Posterior vena cava (tissue), 2 donors: ENCODE data around the gene OR1S2. TPM values are rescaled to one million over a fixed set of nuclear protein-coding genes. Genes with fewer than 3 reads are reported as not detected.

Source experiments
- total RNA-seq, 2 donors: library from RNA; stranded (reverse); fragmentation: NEBNext Ultra II Directional; extraction: Animal tissue kit (Norgen Biotek cat#: 25700); gene quantifications; one replicate each; pipeline ENCODE4 v1.2.1, GENCODE V29; 2021
- donor health status: DM: yes; HTN: yes; CAD: no.
- donor health status: DM: yes; HTN: yes; CAD: no.

Gene OR1S2
- total RNA-seq, 2 donors from 2014 or later, result not detected

Other genes with a start within 250 kb of the OR1S2 start
- not detected for gene OR9Q1, start 180.3 kb downstream of the OR1S2 start, total RNA-seq
- gene OR6Q1, start 173.2 kb downstream of the OR1S2 start, total RNA-seq, result not detected
- gene OR9I1, start 78.6 kb downstream of the OR1S2 start, total RNA-seq, result not detected
- not detected for gene OR9Q2, start 15.1 kb downstream of the OR1S2 start, total RNA-seq
- not detected for gene OR1S1, start 8.6 kb upstream of the OR1S2 start, total RNA-seq
- gene OR10Q1, start 24.8 kb upstream of the OR1S2 start, total RNA-seq, result not detected
- not detected for gene OR10W1, start 64.1 kb upstream of the OR1S2 start, total RNA-seq
- gene OR5B17, start 154.9 kb upstream of the OR1S2 start, total RNA-seq, result not detected
- not detected for gene OR5B3, start 202.7 kb upstream of the OR1S2 start, total RNA-seq
- not detected for gene OR5B2, start 224.0 kb upstream of the OR1S2 start, total RNA-seq
- gene OR5B12, start 238.1 kb upstream of the OR1S2 start, total RNA-seq, result not detected